GM19372 (cell line): ENCODE results near the gene LRRC37A2.
A peak's percentile ranks its signal among the peaks of the same experiment; 100 is the strongest.
"Not testable (repeated sequence)": the region's sequence is repeated elsewhere in the genome, so short reads cannot be mapped to it uniquely, and the experiment has no call there.

Experiments used
- ATAC-seq: cut with Tn5 transposase; IDR thresholded peaks from one replicate; pipeline ENCODE4 v1.9.1; 2021; ENCODE audit warnings: mild to moderate bottlenecking, low read depth, moderate library complexity; ENCODE audit not compliant: unreplicated experiment

LRRC37A2 gene

GRCh38 chr17:46512168-46512567, at the start of gene LRRC37A2:
Gene LRRC37A2, plus strand, starts transcription at chr17:46512468. Its CDS starts 245 bp downstream, at chr17:46512713.
- ATAC-seq = not testable (repeated sequence)

GRCh38 chr17:46467618-46468017, 44.6 kb upstream of the LRRC37A2 start:
- ATAC-seq = not testable (repeated sequence)

- ATAC-seq = not testable (repeated sequence)
Measured at GRCh38 chr17:46474489-46474888, 37.8 kb upstream of the LRRC37A2 start.

GRCh38 chr17:46475583-46475982, 36.7 kb upstream of the LRRC37A2 start:
- ATAC-seq = not testable (repeated sequence)

GRCh38 chr17:46478823-46479222, 33.4 kb upstream of the LRRC37A2 start:
- ATAC-seq = not testable (repeated sequence)

GRCh38 chr17:46481310-46481709, 31.0 kb upstream of the LRRC37A2 start:
- not testable (repeated sequence) for ATAC-seq

GRCh38 chr17:46492021-46492420, 20.2 kb upstream of the LRRC37A2 start:
- ATAC-seq = not testable (repeated sequence)

GRCh38 chr17:46499437-46500139, 12.7 kb upstream of the LRRC37A2 start:
- not testable (repeated sequence) for ATAC-seq

GRCh38 chr17:46505896-46506295, 6.4 kb upstream of the LRRC37A2 start:
- not testable (repeated sequence) for ATAC-seq

- not testable (repeated sequence) for ATAC-seq
Measured at GRCh38 chr17:46534716-46535115, 22.4 kb downstream of the LRRC37A2 start.

GRCh38 chr17:46548607-46549006, 36.3 kb downstream of the LRRC37A2 start:
- ATAC-seq = not testable (repeated sequence)

- not testable (repeated sequence) for ATAC-seq
Measured at GRCh38 chr17:46559155-46559554, 46.9 kb downstream of the LRRC37A2 start.

GRCh38 chr17:46560048-46560447, 47.8 kb downstream of the LRRC37A2 start:
- not testable (repeated sequence) for ATAC-seq

GRCh38 chr17:46566284-46566683, 54.0 kb downstream of the LRRC37A2 start:
- ATAC-seq = not testable (repeated sequence)

GRCh38 chr17:46566980-46567379, 54.7 kb downstream of the LRRC37A2 start:
- not testable (repeated sequence) for ATAC-seq

GRCh38 chr17:46571796-46572195, 59.5 kb downstream of the LRRC37A2 start:
- ATAC-seq = not testable (repeated sequence)

GRCh38 chr17:46579083-46580075, 67.1 kb downstream of the LRRC37A2 start, which contains the start of gene ARL17A:
Gene ARL17A, minus strand, starts transcription at chr17:46579691. Its CDS starts 3,369 bp downstream, at chr17:46576322.
- ATAC-seq = peak; percentile 77

GRCh38 chr17:46580082-46580481, 67.8 kb downstream of the LRRC37A2 start:
- not testable (repeated sequence) for ATAC-seq

GRCh38 chr17:46585444-46585843, 73.2 kb downstream of the LRRC37A2 start:
- ATAC-seq = not testable (repeated sequence)

- peak; percentile 76 for ATAC-seq
Measured at GRCh38 chr17:46590157-46591146, 78.2 kb downstream of the LRRC37A2 start, which contains the start of gene NSF. Gene NSF, plus strand, starts transcription at chr17:46590669. Its CDS starts 107 bp downstream, at chr17:46590776.
